Bronchus fibroblast of lung (primary cell): ENCODE measurements around the gene OR5J2. TPM values are rescaled to one million over a fixed set of nuclear protein-coding genes. Genes with fewer than 3 reads are reported as not detected.

Source experiments
- total RNA-seq: library from RNA; depleted of rRNA; stranded (reverse); fragments of >200 nt; gene quantifications from 2 replicates; pipeline ENCODE4 v1.2.3, GENCODE V29; 2015

OR5J2 gene
- total RNA-seq, result not detected in 2 replicates

DNA sequence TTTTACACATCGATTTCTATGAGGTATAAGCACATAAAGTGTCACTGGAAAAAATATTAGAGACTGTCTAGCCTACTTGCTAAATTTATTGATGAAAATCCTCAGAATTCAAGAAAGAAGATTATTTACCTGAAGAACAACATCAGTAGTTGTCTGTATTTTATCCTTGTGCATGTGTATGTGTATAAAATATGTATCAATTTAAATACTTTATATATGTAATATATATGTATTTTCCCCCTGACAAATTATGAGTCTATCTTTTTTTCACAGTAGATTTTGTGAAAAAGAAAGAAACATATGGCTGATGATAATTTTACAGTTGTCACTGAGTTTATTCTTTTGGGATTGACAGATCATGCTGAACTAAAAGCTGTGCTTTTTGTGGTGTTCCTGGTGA is at the start of gene OR5J2:
Gene OR5J2 (plus strand): TSS at position 301 of the 400 bp plus-strand sequence. CDS start 0 bp downstream, at position 301.

GRCh38 chr11:56140151-56140661 is 36.2 kb upstream of the OR5J2 start, which contains the start of gene OR8J3:
OR8J3 (minus strand) TSS chr11:56140201; CDS start chr11:56137718, 2,483 bp downstream.

DNA sequence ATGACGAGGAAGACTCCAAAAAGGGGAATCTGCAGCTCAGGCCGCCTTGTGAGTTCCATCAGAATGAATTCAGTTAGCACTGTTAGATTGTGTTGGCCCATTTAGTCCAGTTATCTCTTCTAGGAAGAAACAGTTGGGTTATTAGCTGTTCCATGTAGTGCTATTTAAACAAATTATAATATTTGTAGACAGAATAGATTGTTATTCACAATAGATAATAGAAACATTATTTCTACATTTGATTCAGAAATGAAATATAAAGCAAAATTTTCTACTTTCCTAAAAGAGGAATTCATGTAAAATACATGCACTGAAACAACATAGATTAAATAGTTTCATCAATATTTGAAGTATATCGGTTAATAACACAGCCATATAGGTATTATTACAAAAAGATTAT is 16.2 kb upstream of the OR5J2 start, which contains the start of gene OR8K5:
Gene OR8K5 (minus strand): TSS at position 101 of the 400 bp plus-strand sequence. CDS start 0 bp downstream, at position 101.

Other genes with a start within 250 kb of the OR5J2 start
- gene OR5I1, start 240.2 kb upstream of the OR5J2 start, total RNA-seq, result not detected in 2 replicates
- gene OR10AG1, start 206.7 kb upstream of the OR5J2 start, total RNA-seq, result not detected in 2 replicates
- not detected in 2 replicates for gene OR5F1, start 182.0 kb upstream of the OR5J2 start, total RNA-seq
- gene OR5AS1, start 149.0 kb upstream of the OR5J2 start, total RNA-seq, result not detected in 2 replicates
- not detected in 2 replicates for gene OR8I2, start 83.3 kb upstream of the OR5J2 start, total RNA-seq
- not detected in 2 replicates for gene OR8H2, start 72.9 kb upstream of the OR5J2 start, total RNA-seq
- not detected in 2 replicates for gene OR8H3, start 54.2 kb upstream of the OR5J2 start, total RNA-seq
- not detected in 2 replicates for gene OR8J3, start 36.4 kb upstream of the OR5J2 start, total RNA-seq
- not detected in 2 replicates for gene OR8K5, start 16.3 kb upstream of the OR5J2 start, total RNA-seq
- not detected in 2 replicates for gene OR5T2, start 57.6 kb downstream of the OR5J2 start, total RNA-seq
- gene OR5T3, start 75.6 kb downstream of the OR5J2 start, total RNA-seq, result not detected in 2 replicates
- not detected in 2 replicates for gene OR5T1, start 97.5 kb downstream of the OR5J2 start, total RNA-seq
- gene OR8H1, start 115.6 kb downstream of the OR5J2 start, total RNA-seq, result not detected in 2 replicates
- gene OR8K3, start 138.5 kb downstream of the OR5J2 start, total RNA-seq, result not detected in 2 replicates
- not detected in 2 replicates for gene OR8K1, start 169.4 kb downstream of the OR5J2 start, total RNA-seq
- gene OR8J1, start 177.7 kb downstream of the OR5J2 start, total RNA-seq, result not detected in 2 replicates
- not detected in 2 replicates for gene OR8U1, start 199.0 kb downstream of the OR5J2 start, total RNA-seq
- not detected in 2 replicates for gene OR5AL1, start 236.1 kb downstream of the OR5J2 start, total RNA-seq